AG09309 (cell line): ENCODE measurements around the gene DCTN2.

Experiments
- DNase-seq: peaks from one replicate; pipeline ENCODE4 v3.0.0-alpha.2; 2010; ENCODE audit warnings: low read depth
- H3K4me3 ChIP-seq: 2 replicates; pipeline ENCODE4 v1.5.1; 2011; ENCODE audit warnings: mild to moderate bottlenecking, low read depth, low read length, moderate library complexity; ENCODE audit not compliant: control insufficient read depth
- CTCF ChIP-seq: IDR thresholded peaks from 2 replicates; pipeline ENCODE4 v1.5.1; 2011; ENCODE audit warnings: mild to moderate bottlenecking, low read depth, low read length, inconsistent platforms; ENCODE audit not compliant: insufficient read depth, control insufficient read depth; ENCODE audit errors: missing control alignments

Gene DCTN2

GRCh38 chr12:57531836-57532235 lies 15.2 kb downstream of the DCTN2 start:
- no peak for TF ChIP-seq CTCF
- no peak overlapping the region for H3K4me3 ChIP-seq
- no peak for DNase-seq

- no peak for DNase-seq
- no peak for TF ChIP-seq CTCF
- H3K4me3 ChIP-seq = no peak overlapping the region
These were observed 16.4 kb downstream of the DCTN2 start for GRCh38 chr12:57530396-57531142.

GRCh38 chr12:57529831-57530230 lies 17.2 kb downstream of the DCTN2 start:
- no peak for DNase-seq
- no peak for TF ChIP-seq CTCF
- no peak overlapping the region for H3K4me3 ChIP-seq

- no peak for TF ChIP-seq CTCF
- DNase-seq = no peak
These were observed 18.0 kb downstream of the DCTN2 start for GRCh38 chr12:57528831-57529555.

GRCh38 chr12:57528176-57528575 lies 18.8 kb downstream of the DCTN2 start:
- no peak for TF ChIP-seq CTCF
- DNase-seq = no peak
- no peak overlapping the region for H3K4me3 ChIP-seq

More at GRCh38 chr12:57528831-57529555, 18.0 kb downstream of the DCTN2 start:
- H3K4me3 ChIP-seq = no peak overlapping the region

- DNase-seq = no peak
- no peak overlapping the region for H3K4me3 ChIP-seq
- no peak for TF ChIP-seq CTCF
These were observed 19.8 kb downstream of the DCTN2 start for GRCh38 chr12:57527184-57527583.
